Fibroblast of lung (primary cell): ENCODE results near the gene SORBS1. TPM values are rescaled to one million over a fixed set of nuclear protein-coding genes. Genes with fewer than 3 reads are reported as not detected.
A peak's percentile ranks its signal among the peaks of the same experiment; 100 is the strongest.

Source experiments
- DNase-seq, 2 donors: peaks; one replicate each; pipeline versions ENCODE4 v3.0.0 to v3.0.0-alpha.2; 2010; ENCODE audit warnings: low read depth in 2 of 2
- H2AFZ ChIP-seq: 2 replicates; pipeline ENCODE4 v1.5.1; 2012; ENCODE audit warnings: low read length, control low read depth, inconsistent platforms
- H3K27ac ChIP-seq: 2 replicates; pipeline ENCODE4 v1.5.1; 2011; ENCODE audit warnings: low read length, control low read depth; ENCODE audit not compliant: insufficient read depth
- H3K27me3 ChIP-seq: 2 replicates; pipeline ENCODE4 v1.5.1; 2011; ENCODE audit warnings: mild to moderate bottlenecking, low read length; ENCODE audit not compliant: control insufficient read depth, insufficient read depth
- H3K36me3 ChIP-seq: 2 replicates; pipeline ENCODE4 v1.5.1; 2011; ENCODE audit warnings: low read length; ENCODE audit not compliant: control insufficient read depth, insufficient read depth
- H3K4me1 ChIP-seq: 2 replicates; pipeline ENCODE4 v1.5.1; 2011; ENCODE audit warnings: low read length; ENCODE audit not compliant: control insufficient read depth, insufficient read depth; ENCODE audit errors: extremely low read depth
- H3K4me2 ChIP-seq: 2 replicates; pipeline ENCODE4 v1.5.1; 2011; ENCODE audit warnings: low read length, control low read depth; ENCODE audit not compliant: insufficient read depth; ENCODE audit errors: extremely low read depth
- H3K4me3 ChIP-seq, 4 experiments: fragments of 200-600 bp in 1 of 4; sonication (generic) in 1 of 4; replicated peaks in 1 of 4; 2 replicates each; pipeline ENCODE4 v1.5.1; 2011 to 2016; ENCODE audit warnings: low read length in 4 of 4, low read depth in 3 of 4, mild to moderate bottlenecking in 3 of 4, control low read depth in 2 of 4, inconsistent platforms in 1 of 4, mixed read lengths in 1 of 4; ENCODE audit not compliant: insufficient read depth in 1 of 4; ENCODE audit errors: control extremely low read depth in 1 of 4
- H3K79me2 ChIP-seq: 2 replicates; pipeline ENCODE4 v1.5.1; 2012; ENCODE audit warnings: mild to moderate bottlenecking, low read length, inconsistent platforms; ENCODE audit not compliant: control insufficient read depth, insufficient read depth
- H3K9ac ChIP-seq: 2 replicates; pipeline ENCODE4 v1.5.1; 2011; ENCODE audit warnings: mild to moderate bottlenecking, low read length, control low read depth; ENCODE audit not compliant: insufficient read depth
- H3K9me3 ChIP-seq: 2 replicates; pipeline ENCODE4 v1.5.1; 2012; ENCODE audit warnings: low read depth, low read length; ENCODE audit not compliant: control insufficient read depth, insufficient read depth
- H4K20me1 ChIP-seq: 2 replicates; pipeline ENCODE4 v1.5.1; 2011; ENCODE audit warnings: low read length; ENCODE audit not compliant: control insufficient read depth, insufficient read depth; ENCODE audit errors: extremely low read depth
- EZH2 ChIP-seq: IDR thresholded peaks from 2 replicates; pipeline ENCODE4 v1.5.1; 2012; ENCODE audit warnings: low read length, control low read depth, mild to moderate bottlenecking; ENCODE audit errors: missing control alignments
- polyA plus RNA-seq, 2 donors: library from polyadenylated mRNA; depleted of rRNA in 1 of 2; stranded (reverse) in 1 of 2; unstranded in 1 of 2; fragments of >200 nt; gene quantifications; 2 replicates each; pipeline ENCODE4 v1.2.1, GENCODE V29; 2011 to 2012; ENCODE audit warnings: missing spikeins in 1 of 2
- total RNA-seq: library from RNA; depleted of rRNA; stranded (reverse); fragments of >200 nt; gene quantifications from 2 replicates; pipeline ENCODE4 v1.2.1, GENCODE V29; 2014
- TF ChIP-seq, protein P1 (sequence below), 2 donors: IDR thresholded peaks in 1 of 2; conservative IDR thresholded peaks in 1 of 2; 1 replicate in 1 of 2; 2 replicates in 1 of 2; pipeline ENCODE4 v1.5.1; 2011 to 2012; ENCODE audit warnings: low read length in 2 of 2, control low read depth in 1 of 2, inconsistent platforms in 1 of 2, low read depth in 1 of 2, mild to moderate bottlenecking in 1 of 2

Gene SORBS1
- total and polyA plus RNA-seq, 2 donors (not counting 1 experiment from before 2014, with no cell fraction given), result 0.33 to 0.50 TPM

DNA sequence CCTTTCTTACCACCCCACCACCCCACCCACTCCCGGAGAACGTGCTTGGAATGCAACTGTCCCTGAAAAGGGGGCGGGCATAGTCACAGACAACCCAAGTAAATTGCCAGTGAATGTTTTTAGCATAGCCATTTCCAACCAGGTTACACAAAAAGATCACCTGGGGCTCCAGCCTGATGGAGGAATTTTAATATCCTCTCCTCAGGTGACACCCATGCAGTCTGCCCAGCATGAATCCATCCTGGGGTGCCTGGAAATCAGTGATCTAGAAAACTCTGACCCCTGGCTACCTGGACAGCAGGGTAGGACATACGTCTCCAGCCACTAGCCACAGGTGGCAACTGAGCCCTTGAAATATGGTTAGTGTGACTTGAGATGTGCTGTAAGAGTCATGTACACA, 61.1 kb downstream of the SORBS1 start:
- Histone ChIP-seq H4K20me1 (no peaks in the 10 kb centered on the region), H3K9ac (no peak overlapping the region), H3K4me2 (no peak overlapping the region), H2AFZ (no peak overlapping the region), H3K9me3 (no peaks in the 10 kb centered on the region), H3K4me1 (no peaks in the 10 kb centered on the region), H3K27me3 (no peaks in the 10 kb centered on the region), H3K4me3 (no peak overlapping the region), H3K36me3 (no peaks in the 10 kb centered on the region), H3K79me2 (no peaks in the 10 kb centered on the region), H3K27ac (no peak overlapping the region)
- TF ChIP-seq, protein P1, sequence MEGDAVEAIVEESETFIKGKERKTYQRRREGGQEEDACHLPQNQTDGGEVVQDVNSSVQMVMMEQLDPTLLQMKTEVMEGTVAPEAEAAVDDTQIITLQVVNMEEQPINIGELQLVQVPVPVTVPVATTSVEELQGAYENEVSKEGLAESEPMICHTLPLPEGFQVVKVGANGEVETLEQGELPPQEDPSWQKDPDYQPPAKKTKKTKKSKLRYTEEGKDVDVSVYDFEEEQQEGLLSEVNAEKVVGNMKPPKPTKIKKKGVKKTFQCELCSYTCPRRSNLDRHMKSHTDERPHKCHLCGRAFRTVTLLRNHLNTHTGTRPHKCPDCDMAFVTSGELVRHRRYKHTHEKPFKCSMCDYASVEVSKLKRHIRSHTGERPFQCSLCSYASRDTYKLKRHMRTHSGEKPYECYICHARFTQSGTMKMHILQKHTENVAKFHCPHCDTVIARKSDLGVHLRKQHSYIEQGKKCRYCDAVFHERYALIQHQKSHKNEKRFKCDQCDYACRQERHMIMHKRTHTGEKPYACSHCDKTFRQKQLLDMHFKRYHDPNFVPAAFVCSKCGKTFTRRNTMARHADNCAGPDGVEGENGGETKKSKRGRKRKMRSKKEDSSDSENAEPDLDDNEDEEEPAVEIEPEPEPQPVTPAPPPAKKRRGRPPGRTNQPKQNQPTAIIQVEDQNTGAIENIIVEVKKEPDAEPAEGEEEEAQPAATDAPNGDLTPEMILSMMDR (conservative IDR thresholded peaks at IDR 0.05 in 1 of 2, IDR thresholded peaks at IDR 0.05 in 1 of 2; ENCODE audit: low read depth in 1 of 2, low read length in 2 of 2), result no peak
- TF ChIP-seq EZH2, result no peak
- DNase-seq, result no peak

DNA sequence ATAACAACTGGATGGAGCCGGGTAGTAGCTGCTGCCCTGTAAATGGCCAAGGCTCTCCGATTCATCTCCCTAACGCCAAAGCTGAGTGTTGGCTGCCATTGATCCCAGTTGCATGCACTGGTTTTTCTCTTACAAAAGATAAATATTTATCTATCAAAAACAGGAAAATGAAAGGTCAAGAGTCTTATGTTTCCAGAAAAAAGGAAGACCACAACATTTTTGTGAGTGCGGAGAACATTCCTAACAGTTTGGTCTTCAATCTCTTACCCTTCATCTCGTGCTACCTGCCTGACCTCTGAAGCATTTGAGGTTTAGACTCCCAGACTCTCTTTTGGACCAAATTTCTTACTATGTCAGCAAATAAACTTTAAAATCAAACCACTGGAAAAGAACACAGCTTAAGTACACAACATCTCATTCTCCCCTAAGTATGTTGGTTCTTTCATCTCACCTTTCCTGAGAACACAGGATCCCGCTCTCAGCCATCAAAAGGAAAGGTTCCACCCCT, 61.6 kb downstream of the SORBS1 start:
- Histone ChIP-seq H3K4me2 (no peak overlapping the region), H2AFZ (no peak overlapping the region), H3K4me1 (no peaks in the 10 kb centered on the region), H3K4me3 (no peak overlapping the region), H3K79me2 (no peaks in the 10 kb centered on the region), H4K20me1 (no peaks in the 10 kb centered on the region), H3K36me3 (no peaks in the 10 kb centered on the region), H3K27me3 (no peaks in the 10 kb centered on the region), H3K9ac (no peak overlapping the region), H3K9me3 (no peaks in the 10 kb centered on the region), H3K27ac (no peak overlapping the region)
- TF ChIP-seq EZH2, result no peak
- peak in 1 of 2 donors; percentile 79 for DNase-seq

DNA sequence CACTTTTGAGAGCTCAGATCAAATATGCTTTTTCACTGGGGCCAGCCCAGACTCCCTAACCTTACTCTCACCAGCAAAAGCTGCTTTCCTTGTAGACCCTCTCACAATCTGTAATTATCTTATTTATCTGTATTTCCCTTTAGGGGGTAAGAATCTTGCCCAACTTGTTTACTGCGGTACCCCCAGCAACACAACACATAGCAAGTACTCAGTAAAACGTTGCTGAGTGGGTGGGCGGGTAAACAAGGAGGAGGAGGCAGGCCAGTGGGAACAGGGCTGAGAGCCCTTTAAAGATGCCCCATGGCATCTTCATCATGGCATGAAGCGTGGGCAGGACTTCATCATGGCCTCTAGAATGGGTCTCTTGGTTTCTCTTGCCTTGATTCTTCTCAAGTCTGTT, 64.2 kb downstream of the SORBS1 start:
- Histone ChIP-seq H2AFZ (no peak overlapping the region), H3K27me3 (no peaks in the 10 kb centered on the region), H3K9me3 (no peaks in the 10 kb centered on the region), H3K4me3 (no peak overlapping the region), H3K4me1 (no peaks in the 10 kb centered on the region), H3K36me3 (no peaks in the 10 kb centered on the region), H3K27ac (no peak overlapping the region), H3K9ac (no peak overlapping the region), H3K79me2 (no peaks in the 10 kb centered on the region), H3K4me2 (no peak overlapping the region), H4K20me1 (no peaks in the 10 kb centered on the region)
- TF ChIP-seq, protein P1 (conservative IDR thresholded peaks at IDR 0.05 in 1 of 2, IDR thresholded peaks at IDR 0.05 in 1 of 2; ENCODE audit: low read depth in 1 of 2, low read length in 2 of 2), result no peak
- TF ChIP-seq EZH2, result no peak
- DNase-seq, result no peak
